GOT3 (cell line): ENCODE data around the gene ACTR1B.
"Not testable (repeated sequence)": the region's sequence is repeated elsewhere in the genome, so short reads cannot be mapped to it uniquely, and the experiment has no call there.

Experiments
- DNase-seq: peaks from one replicate; lab custom pipeline; 2025; ENCODE audit warnings: mixed read lengths; lab: John Stamatoyannopoulos, UW

ACTR1B gene

GRCh38 chr2:97615746-97616145 is 48.1 kb downstream of the ACTR1B start:
- not testable (repeated sequence) for DNase-seq

GRCh38 chr2:97611895-97612294 is 51.9 kb downstream of the ACTR1B start:
- DNase-seq: not testable (repeated sequence)

- DNase-seq: not testable (repeated sequence)
Measured at GRCh38 chr2:97608745-97609144, 55.1 kb downstream of the ACTR1B start.
